ENCODE results near the gene CDX1. TPM values are rescaled to one million over a fixed set of nuclear protein-coding genes. Genes with fewer than 3 reads are reported as not detected.

CDX1 gene
- total RNA-seq, 2 experiments from 2014 or later = not detected

DNA sequence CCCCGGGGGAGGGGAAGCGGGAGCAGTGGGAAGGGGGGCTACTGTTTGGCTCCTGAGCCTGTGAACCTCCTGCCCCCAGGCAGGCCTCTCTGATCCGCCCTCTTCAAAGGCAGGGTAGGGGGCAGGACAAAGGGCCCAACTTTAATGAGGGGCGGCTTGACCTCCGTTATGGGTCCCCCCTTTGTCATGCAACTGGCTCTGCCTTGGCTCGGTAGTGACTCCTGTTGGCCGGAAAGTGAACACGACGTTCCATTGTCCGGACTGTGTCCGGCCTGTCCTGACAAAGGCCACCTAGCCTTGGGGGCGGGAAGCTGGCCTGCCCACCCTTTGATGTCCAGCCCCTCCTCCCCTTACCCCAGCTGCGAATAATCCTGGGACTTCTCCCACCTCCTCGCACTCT, 1.3 kb downstream of the CDX1 start:
- H3K27me3 Mint-ChIP-seq = peaks cover 70% of the 10 kb centered on the region
- ATAC-seq (ENCODE audit: poor library complexity) = no peak
- Histone ChIP-seq H3K27me3 (ENCODE audit: control insufficient read depth in 1 of 2, insufficient read depth in 2 of 2, low read length in 2 of 2) (peaks cover 17 to 39% of the 10 kb centered on the region in 2 experiments), H3K4me3 (ENCODE audit: low read length) (no peak overlapping the region), H3K27ac (ENCODE audit: low read depth in 1 of 2, low read length in 2 of 2) (no peak overlapping the region), H3K36me3 (ENCODE audit: insufficient read depth, low read length) (no peaks in the 10 kb centered on the region), H3K9me3 (ENCODE audit: control insufficient read depth in 1 of 2, insufficient read depth in 1 of 2, low read length in 2 of 2) (no peaks in the 10 kb centered on the region), H3K4me1 (ENCODE audit: insufficient read depth, low read length) (no peaks in the 10 kb centered on the region)
- no peaks in the 10 kb centered on the region for H3K9me3 Mint-ChIP-seq
- no peak overlapping the region for H3K27ac Mint-ChIP-seq
- intact Hi-C loops (cut with DNase I, micrococcal nuclease) = no loop called here
- H3K4me3 Mint-ChIP-seq = no peak overlapping the region
- H3K4me1 Mint-ChIP-seq (ENCODE audit: low read depth) = no peaks in the 10 kb centered on the region
- ChIA-PET CTCF (no interaction called here), POLR2A (no interaction called here)
- TF ChIP-seq, protein P1, sequence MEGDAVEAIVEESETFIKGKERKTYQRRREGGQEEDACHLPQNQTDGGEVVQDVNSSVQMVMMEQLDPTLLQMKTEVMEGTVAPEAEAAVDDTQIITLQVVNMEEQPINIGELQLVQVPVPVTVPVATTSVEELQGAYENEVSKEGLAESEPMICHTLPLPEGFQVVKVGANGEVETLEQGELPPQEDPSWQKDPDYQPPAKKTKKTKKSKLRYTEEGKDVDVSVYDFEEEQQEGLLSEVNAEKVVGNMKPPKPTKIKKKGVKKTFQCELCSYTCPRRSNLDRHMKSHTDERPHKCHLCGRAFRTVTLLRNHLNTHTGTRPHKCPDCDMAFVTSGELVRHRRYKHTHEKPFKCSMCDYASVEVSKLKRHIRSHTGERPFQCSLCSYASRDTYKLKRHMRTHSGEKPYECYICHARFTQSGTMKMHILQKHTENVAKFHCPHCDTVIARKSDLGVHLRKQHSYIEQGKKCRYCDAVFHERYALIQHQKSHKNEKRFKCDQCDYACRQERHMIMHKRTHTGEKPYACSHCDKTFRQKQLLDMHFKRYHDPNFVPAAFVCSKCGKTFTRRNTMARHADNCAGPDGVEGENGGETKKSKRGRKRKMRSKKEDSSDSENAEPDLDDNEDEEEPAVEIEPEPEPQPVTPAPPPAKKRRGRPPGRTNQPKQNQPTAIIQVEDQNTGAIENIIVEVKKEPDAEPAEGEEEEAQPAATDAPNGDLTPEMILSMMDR (IDR thresholded peaks at IDR 0.05) = no peak
- H3K36me3 Mint-ChIP-seq (ENCODE audit: low read depth) = no peaks in the 10 kb centered on the region
- no peak for DNase-seq

DNA sequence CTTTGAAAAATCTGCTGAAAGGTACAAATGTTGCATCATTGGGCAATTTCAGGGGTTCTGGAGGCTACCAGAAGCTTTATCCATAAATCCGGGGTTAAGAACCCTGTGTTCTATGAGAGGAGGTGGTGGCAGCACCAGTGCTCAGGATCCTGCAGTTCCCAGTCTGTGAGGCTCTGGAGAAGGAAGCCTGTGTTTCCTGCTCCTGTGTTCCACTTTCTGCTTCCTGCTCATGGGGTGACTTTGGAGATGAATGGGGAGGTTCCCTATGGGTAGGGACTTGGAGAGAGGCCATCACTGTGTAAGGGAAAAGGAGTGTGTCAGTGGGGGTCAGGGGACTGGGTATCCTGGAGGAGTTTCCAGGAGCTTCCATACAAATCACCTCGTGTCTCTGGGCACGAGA, 2.3 kb downstream of the CDX1 start:
- Histone ChIP-seq H3K27me3 (ENCODE audit: control insufficient read depth in 1 of 2, insufficient read depth in 2 of 2, low read length in 2 of 2) (peaks cover 17 to 39% of the 10 kb centered on the region in 2 experiments), H3K4me1 (ENCODE audit: insufficient read depth, low read length) (no peaks in the 10 kb centered on the region), H3K27ac (ENCODE audit: low read depth in 1 of 2, low read length in 2 of 2) (no peak overlapping the region), H3K4me3 (ENCODE audit: low read length) (no peak overlapping the region), H3K9me3 (ENCODE audit: control insufficient read depth in 1 of 2, insufficient read depth in 1 of 2, low read length in 2 of 2) (no peaks in the 10 kb centered on the region), H3K36me3 (ENCODE audit: insufficient read depth, low read length) (no peaks in the 10 kb centered on the region)
- peaks cover 77% of the 10 kb centered on the region for H3K27me3 Mint-ChIP-seq
- ChIA-PET POLR2A (no interaction called here), CTCF (no interaction called here)
- no peaks in the 10 kb centered on the region for H3K4me1 Mint-ChIP-seq (ENCODE audit: low read depth)
- DNase-seq = no peak
- no peaks in the 10 kb centered on the region for H3K36me3 Mint-ChIP-seq (ENCODE audit: low read depth)
- no peak overlapping the region for H3K27ac Mint-ChIP-seq
- TF ChIP-seq, protein P1 (IDR thresholded peaks at IDR 0.05) = no peak
- ATAC-seq (ENCODE audit: poor library complexity) = no peak
- intact Hi-C loops (cut with DNase I, micrococcal nuclease) = no loop called here
- no peaks in the 10 kb centered on the region for H3K9me3 Mint-ChIP-seq
- no peak overlapping the region for H3K4me3 Mint-ChIP-seq

DNA sequence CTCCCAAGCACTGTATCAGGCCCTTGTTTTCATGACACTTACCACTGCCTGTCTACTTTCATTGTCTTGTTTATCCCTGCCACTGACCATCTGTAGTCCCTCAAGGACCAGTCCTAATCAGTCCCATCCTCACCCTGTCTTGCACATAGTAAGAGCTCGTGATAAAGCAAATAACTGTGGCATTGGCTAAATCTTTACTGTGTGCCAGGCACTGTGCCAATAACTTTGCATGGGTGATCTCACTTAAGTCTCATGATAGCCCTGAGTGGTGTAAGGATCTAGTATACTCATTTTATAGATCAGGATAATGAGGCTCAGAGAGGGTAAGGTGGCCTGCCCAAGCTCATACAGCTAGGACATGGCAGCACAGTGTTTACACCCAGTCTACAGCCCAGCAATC, 5.6 kb downstream of the CDX1 start:
- DNase-seq (no peak), ATAC-seq (ENCODE audit: poor library complexity) (no peak)
- POLR2A ChIA-PET = no interaction called here
- H3K27me3 ChIP-seq (ENCODE audit: control insufficient read depth in 1 of 2, insufficient read depth in 2 of 2, low read length in 2 of 2) = peaks cover 17 to 23% of the 10 kb centered on the region in 2 experiments
- no peaks in the 10 kb centered on the region for H3K36me3 Mint-ChIP-seq (ENCODE audit: low read depth)
- H3K4me1 Mint-ChIP-seq (ENCODE audit: low read depth) = no peaks in the 10 kb centered on the region
- H3K9me3 ChIP-seq (ENCODE audit: control insufficient read depth in 1 of 2, insufficient read depth in 1 of 2, low read length in 2 of 2) = no peaks in the 10 kb centered on the region
- H3K27ac ChIP-seq (ENCODE audit: low read depth in 1 of 2, low read length in 2 of 2) = no peak overlapping the region
- H3K27ac Mint-ChIP-seq = no peak overlapping the region
- H3K36me3 ChIP-seq (ENCODE audit: insufficient read depth, low read length) = no peaks in the 10 kb centered on the region
- H3K27me3 Mint-ChIP-seq = peaks cover 61% of the 10 kb centered on the region
- CTCF ChIA-PET = no interaction called here
- intact Hi-C loops (cut with DNase I, micrococcal nuclease) = no loop called here
- H3K4me3 ChIP-seq (ENCODE audit: low read length) = no peak overlapping the region
- H3K9me3 Mint-ChIP-seq = no peaks in the 10 kb centered on the region
- TF ChIP-seq, protein P1 (IDR thresholded peaks at IDR 0.05) = no peak
- no peaks in the 10 kb centered on the region for H3K4me1 ChIP-seq (ENCODE audit: insufficient read depth, low read length)
- no peak overlapping the region for H3K4me3 Mint-ChIP-seq
